Stimulated activated naive B cell treated with anti-CD40 and anti-IgM and Interleukin-4, amounts not matched to agents 10 μg/mL and 1 μg/mL and 100 μg/mL, for 72 hours (primary cell): ENCODE results near the gene KCND3.

Experiments used
- ATAC-seq, 2 donors: fragments of 150-1000 bp; cut with Tn5 transposase; replicated peaks; 2 replicates each; pipeline ENCODE4 v1.10.0; 2021; ENCODE audit warnings: moderate library complexity in 1 of 2
- DNase-seq: peaks from one replicate; pipeline ENCODE4 v3.0.0; 2021
- H3K27ac Mint-ChIP-seq: one replicate; pipeline ENCODE4 v1.8.0; 2022; ENCODE audit warnings: mild to moderate bottlenecking, mixed read lengths
- H3K27me3 Mint-ChIP-seq, 2 donors: one replicate each; pipeline ENCODE4 v1.8.0; 2022; ENCODE audit warnings: mixed read lengths in 2 of 2
- H3K36me3 Mint-ChIP-seq, 2 donors: one replicate each; pipeline ENCODE4 v1.8.0; 2022; ENCODE audit warnings: mixed read lengths in 2 of 2, mild to moderate bottlenecking in 1 of 2
- H3K4me1 Mint-ChIP-seq, 2 donors: one replicate each; pipeline ENCODE4 v1.8.0; 2022; ENCODE audit warnings: mixed read lengths in 2 of 2, mild to moderate bottlenecking in 1 of 2
- H3K4me3 Mint-ChIP-seq, 2 donors: one replicate each; pipeline ENCODE4 v1.8.0; 2022; ENCODE audit warnings: mild to moderate bottlenecking in 2 of 2, mixed read lengths in 2 of 2, moderate library complexity in 1 of 2
- H3K9me3 Mint-ChIP-seq, 2 donors: one replicate each; pipeline ENCODE4 v1.8.0; 2022; ENCODE audit warnings: mixed read lengths in 2 of 2, mild to moderate bottlenecking in 1 of 2

Gene KCND3

DNA sequence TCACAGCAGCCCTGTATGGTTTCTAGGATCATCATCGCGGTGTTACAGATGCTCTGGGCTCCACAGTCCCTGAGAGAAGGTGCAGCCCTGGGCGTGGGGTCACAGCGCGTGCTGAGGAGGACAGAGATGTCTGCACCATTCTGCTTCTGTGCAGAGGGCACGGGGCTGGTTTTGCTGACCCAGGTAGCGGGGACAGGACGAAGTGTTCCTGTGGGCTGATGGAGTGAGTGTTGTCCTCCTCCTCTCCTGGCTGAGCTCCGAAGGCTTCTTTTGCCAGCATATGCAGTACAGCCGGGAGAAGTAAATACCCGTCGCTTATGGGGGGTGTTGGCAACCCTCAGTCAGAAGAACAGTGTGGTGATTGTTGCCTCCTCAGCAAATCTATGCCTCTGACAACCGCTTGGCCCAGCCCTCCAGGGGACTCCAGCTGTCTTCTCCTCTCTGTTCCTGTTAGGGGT is 132.2 kb downstream of the KCND3 start:
- Mint-ChIP-seq H3K27me3 (peaks cover 34 to 49% of the 10 kb centered on the region in 2 donors), H3K27ac (no peak overlapping the region), H3K36me3 (no peaks in the 10 kb centered on the region), H3K9me3 (no peaks in the 10 kb centered on the region), H3K4me1 (no peaks in the 10 kb centered on the region), H3K4me3 (no peak overlapping the region)
- ATAC-seq (no peak), DNase-seq (no peak)

DNA sequence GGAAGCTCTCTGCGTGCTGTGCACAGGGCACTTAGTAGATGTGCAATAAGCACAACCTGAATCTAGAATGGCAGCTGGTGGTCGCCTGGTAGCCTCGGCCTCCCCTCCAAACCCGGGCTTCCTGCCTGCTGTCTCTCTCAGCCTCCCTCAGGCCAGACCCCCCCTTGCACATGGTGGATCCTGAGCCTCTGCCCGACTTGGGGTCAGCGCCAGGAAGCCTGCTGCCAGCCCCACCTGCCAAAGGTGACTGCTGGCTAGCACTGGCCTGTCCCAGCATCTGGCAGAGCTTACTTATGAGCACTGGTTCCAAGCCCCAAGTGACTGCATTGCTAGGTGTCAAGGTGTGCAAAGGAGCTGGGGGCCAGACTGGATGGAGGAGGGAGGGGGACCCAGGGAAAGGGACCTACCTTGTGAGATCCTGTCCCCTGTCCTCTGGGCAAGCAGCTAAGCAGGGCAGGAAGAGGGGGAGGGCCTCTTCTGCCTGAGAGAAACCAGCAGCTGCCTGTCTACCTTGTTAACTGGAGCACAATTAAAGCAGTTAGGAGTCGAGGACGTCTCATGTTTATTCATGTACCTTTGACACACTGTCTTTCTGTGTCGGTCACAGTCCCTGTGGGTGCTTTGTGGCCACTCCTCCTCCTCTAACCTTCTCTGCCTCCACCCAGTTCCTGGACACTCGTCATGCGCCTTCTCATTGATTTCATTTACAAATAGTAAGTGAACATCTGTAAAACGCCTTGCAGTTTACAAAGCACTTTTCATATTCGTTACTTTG is 132.9 kb downstream of the KCND3 start:
- ATAC-seq (no peak), DNase-seq (no peak)
- Mint-ChIP-seq H3K36me3 (no peaks in the 10 kb centered on the region), H3K27me3 (peaks cover 34 to 48% of the 10 kb centered on the region in 2 donors), H3K4me3 (no peak overlapping the region), H3K9me3 (no peaks in the 10 kb centered on the region), H3K4me1 (no peaks in the 10 kb centered on the region), H3K27ac (peak overlapping the region; percentile 48)

DNA sequence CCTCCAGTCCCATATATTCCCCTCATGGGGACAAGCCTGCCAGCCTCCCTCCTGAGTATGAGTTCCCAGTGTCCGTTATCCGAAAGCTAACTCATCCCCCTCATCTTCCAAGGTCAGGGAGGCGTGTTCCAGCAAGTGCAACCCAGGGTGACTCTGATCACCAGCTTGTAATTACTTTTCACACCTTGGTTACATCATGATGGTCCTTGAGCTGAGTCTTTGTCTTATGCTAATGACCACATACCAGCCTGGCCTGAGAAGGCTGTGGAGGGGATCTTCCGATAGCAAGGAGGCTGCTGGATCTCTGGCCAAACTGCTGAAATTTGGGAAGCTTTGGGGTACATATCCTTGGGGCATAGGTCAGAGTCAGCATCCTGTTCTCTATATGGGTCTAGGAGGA is 134.2 kb downstream of the KCND3 start:
- H3K27ac Mint-ChIP-seq = no peak overlapping the region
- no peak overlapping the region for H3K4me3 Mint-ChIP-seq
- no peaks in the 10 kb centered on the region for H3K36me3 Mint-ChIP-seq
- no peak for ATAC-seq
- peaks cover 35 to 36% of the 10 kb centered on the region in 2 donors for H3K27me3 Mint-ChIP-seq
- no peaks in the 10 kb centered on the region for H3K4me1 Mint-ChIP-seq
- no peaks in the 10 kb centered on the region for H3K9me3 Mint-ChIP-seq
- no peak for DNase-seq

DNA sequence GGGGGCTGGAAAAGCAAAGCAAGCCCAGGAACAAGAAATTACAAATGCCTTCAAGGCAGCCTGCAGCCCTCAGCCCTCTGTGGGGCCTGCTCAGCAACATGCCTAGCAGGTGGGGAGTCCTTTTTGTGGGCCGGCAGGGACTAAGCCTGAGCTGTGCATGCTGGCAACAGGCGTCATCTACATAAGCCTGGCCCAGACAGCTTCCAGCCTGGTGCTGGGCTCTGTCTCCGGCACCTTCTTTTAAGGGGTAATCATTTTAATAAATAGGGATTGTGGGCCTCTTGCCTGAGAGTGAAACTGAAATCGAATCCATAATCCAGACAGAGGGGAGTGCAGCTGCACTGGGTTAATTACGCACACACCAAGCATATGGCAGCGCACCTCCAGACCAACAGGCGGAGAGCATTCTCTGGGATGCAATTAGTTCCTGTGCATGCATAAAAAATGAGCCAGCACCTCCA is 137.2 kb downstream of the KCND3 start:
- H3K27ac Mint-ChIP-seq = no peak overlapping the region
- no peaks in the 10 kb centered on the region for H3K9me3 Mint-ChIP-seq
- peaks cover 37% of the 10 kb centered on the region in 2 donors for H3K27me3 Mint-ChIP-seq
- DNase-seq (no peak), ATAC-seq (no peak)
- H3K36me3 Mint-ChIP-seq = no peaks in the 10 kb centered on the region
- H3K4me1 Mint-ChIP-seq = no peaks in the 10 kb centered on the region
- H3K4me3 Mint-ChIP-seq = no peak overlapping the region

DNA sequence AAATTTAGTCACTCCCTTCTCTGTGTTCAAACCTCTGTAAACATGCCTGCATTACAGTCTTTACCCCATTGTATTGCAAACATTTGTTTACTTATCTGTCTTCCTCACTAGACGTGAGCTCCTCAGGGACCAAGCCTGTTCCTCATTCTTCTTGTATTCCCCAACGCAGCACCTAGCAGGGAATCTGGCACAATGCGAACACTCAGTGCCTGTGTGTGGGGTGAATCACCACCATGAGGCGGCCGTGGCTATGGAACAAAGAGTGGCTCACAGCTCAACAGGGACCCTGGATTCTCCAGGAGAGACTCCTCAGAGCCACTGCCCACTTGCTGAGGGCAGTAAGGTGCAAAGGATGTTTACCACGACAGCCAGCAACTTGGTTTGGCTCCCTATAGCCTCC is 137.9 kb downstream of the KCND3 start:
- Mint-ChIP-seq H3K27ac (no peak overlapping the region), H3K27me3 (peaks cover 36 to 37% of the 10 kb centered on the region in 2 donors), H3K4me1 (no peaks in the 10 kb centered on the region), H3K9me3 (no peaks in the 10 kb centered on the region), H3K4me3 (no peak overlapping the region), H3K36me3 (no peaks in the 10 kb centered on the region)
- DNase-seq (no peak), ATAC-seq (no peak)

DNA sequence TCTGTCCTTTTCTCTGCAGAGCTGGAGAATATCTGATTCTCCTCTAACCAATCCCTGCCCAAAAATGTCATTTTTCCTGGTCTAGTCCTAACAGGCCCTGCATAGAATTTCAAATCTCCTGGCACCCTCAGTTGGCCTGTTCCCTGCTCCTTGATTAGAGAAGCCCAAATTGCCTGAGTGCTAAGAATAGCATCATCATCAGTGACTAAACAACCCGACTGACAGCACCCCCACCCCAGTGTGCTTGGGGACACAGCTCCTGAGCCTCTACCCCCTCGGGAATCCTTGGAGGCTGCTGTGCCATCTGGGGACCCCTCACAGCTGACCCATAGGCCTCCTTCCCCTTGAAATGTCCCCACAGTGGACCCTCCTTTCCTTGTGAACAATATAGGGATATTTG is 139.4 kb downstream of the KCND3 start:
- DNase-seq = no peak
- peaks cover 37 to 43% of the 10 kb centered on the region in 2 donors for H3K27me3 Mint-ChIP-seq
- no peak for ATAC-seq
- no peak overlapping the region for H3K27ac Mint-ChIP-seq
- H3K4me3 Mint-ChIP-seq = no peak overlapping the region
- no peaks in the 10 kb centered on the region for H3K36me3 Mint-ChIP-seq
- H3K4me1 Mint-ChIP-seq = peaks cover 0 to 3% of the 10 kb centered on the region in 2 donors
- no peaks in the 10 kb centered on the region for H3K9me3 Mint-ChIP-seq

DNA sequence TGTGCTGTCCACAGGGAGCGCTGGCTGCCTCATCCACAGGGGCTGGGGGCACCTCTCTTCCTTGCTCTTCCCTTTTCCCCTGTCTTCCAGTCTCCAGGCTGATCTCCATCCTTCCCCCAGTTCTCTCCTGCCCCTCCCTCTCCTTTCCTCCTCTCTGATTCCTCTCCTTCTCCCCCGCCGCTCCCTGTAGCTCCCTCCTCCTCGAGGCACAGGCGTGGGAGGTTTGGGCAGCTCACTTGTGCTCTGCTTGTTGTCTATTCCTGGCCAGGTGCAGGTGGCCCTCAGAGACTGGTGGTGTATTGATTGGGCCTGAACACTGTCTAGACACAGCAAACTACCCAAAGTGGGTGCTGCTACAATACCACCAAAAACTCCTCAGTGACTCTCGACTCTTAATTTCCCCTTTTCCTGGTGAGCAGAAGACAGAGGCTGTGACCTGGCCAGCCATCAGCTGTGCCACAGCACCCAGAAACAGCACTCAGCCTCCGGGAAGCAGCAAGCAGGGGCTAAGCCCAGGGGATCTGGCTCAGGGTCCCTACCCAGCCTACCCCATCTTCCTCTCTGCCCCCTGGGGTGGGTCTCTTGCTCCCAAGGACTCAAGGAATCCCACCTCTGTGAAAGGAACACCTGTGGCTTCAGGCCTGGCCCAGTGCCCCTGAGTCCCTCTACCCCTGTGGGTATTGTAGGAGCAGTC is 140.5 kb downstream of the KCND3 start:
- ATAC-seq = no peak
- H3K27me3 Mint-ChIP-seq = peaks cover 41 to 48% of the 10 kb centered on the region in 2 donors
- no peaks in the 10 kb centered on the region for H3K9me3 Mint-ChIP-seq
- DNase-seq = no peak
- no peaks in the 10 kb centered on the region for H3K36me3 Mint-ChIP-seq
- peaks cover 0 to 3% of the 10 kb centered on the region in 2 donors for H3K4me1 Mint-ChIP-seq
- H3K4me3 Mint-ChIP-seq = no peak overlapping the region
- H3K27ac Mint-ChIP-seq = no peak overlapping the region

DNA sequence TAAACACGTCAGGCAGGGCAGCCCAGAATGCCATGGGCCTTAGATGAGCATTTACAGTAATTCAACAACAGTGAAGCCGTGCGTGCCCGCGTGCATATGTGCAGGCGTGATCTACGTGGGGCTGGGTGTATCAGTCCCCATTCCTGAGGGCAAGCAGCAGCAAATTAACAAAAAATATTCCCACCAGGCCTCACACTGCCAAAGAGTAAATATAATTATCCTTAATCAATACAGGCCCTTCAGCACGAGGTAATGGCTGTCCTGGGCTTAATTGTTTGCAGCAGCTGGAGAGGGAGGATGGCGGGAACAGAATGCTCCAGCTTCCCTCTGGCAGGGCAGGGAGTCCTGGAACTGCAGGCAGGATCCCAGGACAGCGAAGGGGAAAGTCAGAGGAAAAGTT is 142.0 kb downstream of the KCND3 start:
- Mint-ChIP-seq H3K4me1 (peaks cover 0 to 3% of the 10 kb centered on the region in 2 donors), H3K9me3 (no peaks in the 10 kb centered on the region), H3K36me3 (no peaks in the 10 kb centered on the region), H3K4me3 (no peak overlapping the region), H3K27ac (no peak overlapping the region), H3K27me3 (peaks cover 39 to 41% of the 10 kb centered on the region in 2 donors)
- ATAC-seq (no peak), DNase-seq (no peak)

DNA sequence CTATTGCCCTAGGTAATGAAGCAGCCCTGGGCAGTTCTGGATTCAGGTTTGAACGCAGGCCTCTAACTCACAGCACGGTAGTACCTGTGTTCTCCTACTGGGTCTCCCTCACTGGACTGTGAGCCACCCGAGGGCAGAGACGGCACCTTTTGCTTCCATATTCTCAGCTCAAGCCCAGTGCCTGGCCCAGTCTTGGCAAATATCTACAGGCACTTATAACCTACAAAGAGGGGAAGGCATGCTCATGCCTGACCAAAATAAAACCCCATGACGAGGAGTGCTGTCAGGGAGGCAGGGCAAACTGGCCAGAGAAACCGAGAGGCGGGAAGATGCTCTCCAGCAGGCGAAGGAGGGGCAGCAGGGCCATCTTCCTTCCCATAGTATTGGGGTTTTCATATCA is 142.6 kb downstream of the KCND3 start:
- Mint-ChIP-seq H3K4me1 (peaks cover 0 to 3% of the 10 kb centered on the region in 2 donors), H3K27me3 (peaks cover 39 to 41% of the 10 kb centered on the region in 2 donors), H3K9me3 (no peaks in the 10 kb centered on the region), H3K27ac (no peak overlapping the region), H3K36me3 (no peaks in the 10 kb centered on the region), H3K4me3 (no peak overlapping the region)
- DNase-seq (no peak), ATAC-seq (no peak)

DNA sequence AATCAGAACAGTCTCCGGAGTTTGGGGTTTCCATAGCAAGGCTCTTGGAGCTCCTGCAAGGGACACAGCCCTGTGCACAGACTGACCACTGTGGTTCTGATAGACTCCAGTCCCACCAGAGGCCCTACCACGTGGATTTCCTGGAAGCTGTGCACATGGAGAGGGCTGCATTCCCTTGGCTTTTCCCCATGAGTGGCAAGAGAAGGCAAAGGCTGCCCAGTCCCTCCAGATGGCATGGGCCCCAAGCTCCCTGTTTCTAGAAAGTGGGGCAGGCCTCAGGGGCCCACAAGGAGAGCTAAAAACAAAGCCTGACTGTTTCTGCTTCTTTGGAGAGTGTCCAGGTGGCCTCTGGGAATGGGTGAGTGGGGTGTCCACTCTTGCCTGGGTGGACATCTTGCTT is 146.3 kb downstream of the KCND3 start:
- Mint-ChIP-seq H3K4me3 (no peak overlapping the region), H3K27me3 (peaks cover 24 to 26% of the 10 kb centered on the region in 2 donors), H3K36me3 (no peaks in the 10 kb centered on the region), H3K27ac (no peak overlapping the region), H3K9me3 (no peaks in the 10 kb centered on the region), H3K4me1 (peaks cover 0 to 3% of the 10 kb centered on the region in 2 donors)
- DNase-seq = no peak
- no peak for ATAC-seq

DNA sequence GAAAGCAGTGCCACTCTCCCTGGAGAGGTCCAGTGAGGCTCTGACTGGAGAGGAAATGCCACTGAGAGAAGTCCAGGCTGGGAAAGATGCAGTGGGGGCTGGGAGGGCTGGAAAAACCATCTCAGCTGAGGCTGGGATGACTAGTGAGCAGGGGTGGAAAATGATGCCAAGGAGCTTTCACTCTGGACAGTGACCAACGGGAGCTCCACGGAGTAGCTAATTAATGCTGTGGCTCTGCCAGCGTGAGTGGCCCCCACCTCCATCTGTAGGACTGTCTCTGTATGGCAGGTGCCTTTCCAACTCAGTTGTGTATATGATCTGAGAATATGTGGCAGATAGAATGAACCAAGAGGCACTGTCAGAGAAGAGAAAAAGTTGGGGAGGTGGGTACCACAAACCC is 147.1 kb downstream of the KCND3 start:
- Mint-ChIP-seq H3K27ac (no peak overlapping the region), H3K36me3 (no peaks in the 10 kb centered on the region), H3K4me3 (no peak overlapping the region), H3K4me1 (peaks cover 0 to 3% of the 10 kb centered on the region in 2 donors), H3K27me3 (peaks cover 24 to 26% of the 10 kb centered on the region in 2 donors), H3K9me3 (no peaks in the 10 kb centered on the region)
- DNase-seq (no peak), ATAC-seq (no peak)

DNA sequence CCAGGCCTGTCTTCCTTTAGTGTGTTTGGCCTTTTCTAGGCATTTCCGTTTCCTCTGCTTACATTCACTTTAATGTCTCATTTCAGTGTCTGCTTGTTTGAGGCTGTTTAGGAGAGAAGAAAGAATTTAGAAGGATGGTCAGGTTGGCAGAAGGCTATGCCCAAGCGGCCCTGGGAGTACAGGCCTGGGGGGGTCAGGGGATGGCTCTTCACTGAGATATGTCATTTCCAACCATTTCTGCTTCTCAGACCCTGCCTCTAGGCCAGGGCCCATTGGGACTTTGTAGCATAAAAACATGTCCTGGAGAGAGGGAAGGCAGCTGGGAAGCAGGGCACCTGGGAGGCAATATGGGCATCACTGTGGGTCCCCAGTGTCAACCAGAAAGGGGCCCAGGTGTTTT is 147.7 kb downstream of the KCND3 start:
- Mint-ChIP-seq H3K27ac (no peak overlapping the region), H3K4me1 (peaks cover 0 to 3% of the 10 kb centered on the region in 2 donors), H3K4me3 (no peak overlapping the region), H3K27me3 (peaks cover 24 to 26% of the 10 kb centered on the region in 2 donors), H3K9me3 (no peaks in the 10 kb centered on the region), H3K36me3 (no peaks in the 10 kb centered on the region)
- no peak for DNase-seq
- no peak for ATAC-seq

DNA sequence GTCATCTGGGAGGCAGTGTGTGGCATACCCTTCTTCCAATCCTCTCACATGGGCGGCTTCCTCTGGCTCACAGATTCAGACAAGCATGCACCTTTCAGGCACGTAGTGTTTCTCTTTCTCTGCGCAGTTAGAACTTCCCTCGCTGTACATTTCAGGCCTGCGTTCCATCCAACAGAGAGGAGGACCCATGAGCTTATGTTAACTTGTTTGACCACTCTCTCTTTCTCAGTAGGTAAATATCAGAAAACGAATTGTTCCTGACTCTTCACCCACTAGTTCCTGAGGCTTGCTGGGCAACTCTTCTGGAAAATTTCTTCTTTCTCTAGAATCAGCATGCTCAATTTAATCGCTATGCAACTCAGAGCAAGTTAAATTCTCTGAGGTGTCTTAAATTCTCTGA is 148.3 kb downstream of the KCND3 start:
- Mint-ChIP-seq H3K27me3 (peaks cover 24 to 28% of the 10 kb centered on the region in 2 donors), H3K9me3 (no peaks in the 10 kb centered on the region), H3K36me3 (no peaks in the 10 kb centered on the region), H3K27ac (no peak overlapping the region), H3K4me3 (no peak overlapping the region), H3K4me1 (peaks cover 0 to 2% of the 10 kb centered on the region in 2 donors)
- DNase-seq (no peak), ATAC-seq (no peak)

DNA sequence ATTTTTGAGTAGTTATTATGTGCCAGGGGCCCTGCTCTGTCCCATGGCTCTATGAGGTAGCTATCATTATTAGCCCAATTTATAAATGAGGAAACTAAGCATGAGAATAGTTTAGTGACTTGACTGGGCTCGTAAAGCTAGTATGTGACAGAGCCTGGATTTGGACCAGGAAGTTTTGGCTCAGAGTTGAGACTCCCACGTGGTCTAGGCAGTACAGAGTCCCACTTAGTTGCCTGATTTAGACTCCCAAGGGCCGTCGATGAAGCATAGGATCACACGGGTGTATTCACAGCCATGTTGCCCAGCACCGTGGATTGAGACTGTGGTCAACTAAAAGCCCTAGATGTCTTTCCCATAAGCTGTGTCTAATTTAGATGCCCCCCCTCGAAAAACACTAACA is 152.1 kb downstream of the KCND3 start:
- Mint-ChIP-seq H3K4me3 (no peak overlapping the region), H3K27ac (no peak overlapping the region), H3K27me3 (peaks cover 15 to 17% of the 10 kb centered on the region in 2 donors), H3K4me1 (no peaks in the 10 kb centered on the region), H3K36me3 (no peaks in the 10 kb centered on the region), H3K9me3 (no peaks in the 10 kb centered on the region)
- DNase-seq (no peak), ATAC-seq (no peak)

DNA sequence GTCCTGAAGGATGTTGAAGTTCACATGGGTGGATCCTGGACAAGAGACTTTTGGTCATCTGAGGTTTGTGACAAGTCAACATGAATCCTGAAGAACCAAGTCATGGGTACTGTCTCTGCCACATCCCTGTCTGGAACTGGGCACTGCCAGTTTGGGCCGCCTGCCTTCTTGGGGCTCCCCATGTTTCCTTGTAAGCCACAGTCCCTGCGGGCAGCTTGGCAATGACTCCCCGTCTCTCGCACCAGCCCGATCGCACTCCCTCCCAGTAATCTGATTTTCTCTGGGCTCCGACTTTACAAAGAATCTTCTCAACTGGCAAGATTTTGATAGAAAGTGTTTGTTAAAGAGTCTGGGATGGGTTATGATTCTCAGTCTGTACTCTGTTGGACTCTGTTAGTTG is 153.4 kb downstream of the KCND3 start:
- H3K27ac Mint-ChIP-seq = no peak overlapping the region
- no peaks in the 10 kb centered on the region for H3K9me3 Mint-ChIP-seq
- DNase-seq (no peak), ATAC-seq (no peak)
- H3K4me3 Mint-ChIP-seq = no peak overlapping the region
- H3K36me3 Mint-ChIP-seq = no peaks in the 10 kb centered on the region
- H3K27me3 Mint-ChIP-seq = peaks cover 15 to 26% of the 10 kb centered on the region in 2 donors
- no peaks in the 10 kb centered on the region for H3K4me1 Mint-ChIP-seq
